Hepatocyte (in vitro differentiated cells): Measurements from ENCODE around the gene UBE2QL1. TPM values are rescaled to one million over a fixed set of nuclear protein-coding genes. Genes with fewer than 3 reads are reported as not detected.
A peak's percentile ranks its signal among the peaks of the same experiment; 100 is the strongest.

Source experiments
- DNase-seq: peaks from one replicate; pipeline ENCODE4 v3.0.0-alpha.2; 2016; ENCODE audit warnings: low spot score
- H2AFZ ChIP-seq: fragments of 200-600 bp; sonication (generic); 2 replicates; pipeline ENCODE4 v1.6.0; 2016; ENCODE audit warnings: antibody characterized with exemption, mild to moderate bottlenecking
- H3K27ac ChIP-seq: fragments of 200-600 bp; sonication (generic); 2 replicates; pipeline ENCODE4 v1.5.1; 2016; ENCODE audit warnings: mild to moderate bottlenecking
- H3K27me3 ChIP-seq: fragments of 200-600 bp; sonication (generic); 2 replicates; pipeline ENCODE4 v1.6.1; 2016
- H3K36me3 ChIP-seq: fragments of 200-600 bp; sonication (generic); replicated peaks from 2 replicates; pipeline ENCODE4 v1.5.1; 2016; ENCODE audit warnings: low read depth; ENCODE audit not compliant: insufficient read depth
- H3K4me1 ChIP-seq: fragments of 200-600 bp; sonication (generic); 2 replicates; pipeline ENCODE4 v1.5.1; 2016; ENCODE audit warnings: mild to moderate bottlenecking, moderate library complexity; ENCODE audit not compliant: insufficient read depth
- H3K4me2 ChIP-seq: fragments of 200-600 bp; sonication (generic); 2 replicates; pipeline ENCODE4 v1.6.0; 2016
- H3K4me3 ChIP-seq: fragments of 200-600 bp; sonication (generic); 2 replicates; pipeline ENCODE4 v1.5.1; 2016; ENCODE audit warnings: mild to moderate bottlenecking
- H3K79me2 ChIP-seq: fragments of 200-600 bp; sonication (generic); 2 replicates; pipeline ENCODE4 v1.6.0; 2017; ENCODE audit warnings: mild to moderate bottlenecking
- H3K9me2 ChIP-seq: fragments of 200-600 bp; sonication (generic); replicated peaks from 2 replicates; pipeline ENCODE4 v1.6.0; 2017; ENCODE audit warnings: mild to moderate bottlenecking; ENCODE audit not compliant: insufficient read depth
- H3K9me3 ChIP-seq: fragments of 200-600 bp; sonication (generic); 2 replicates; pipeline ENCODE4 v1.5.1; 2016; ENCODE audit warnings: low read depth, mild to moderate bottlenecking
- H4K20me1 ChIP-seq: fragments of 200-600 bp; sonication (generic); 2 replicates; pipeline ENCODE4 v1.6.0; 2016; ENCODE audit warnings: mild to moderate bottlenecking; ENCODE audit not compliant: insufficient read depth, poor library complexity, severe bottlenecking
- EZH2 ChIP-seq: fragments of 200-600 bp; sonication (generic); IDR thresholded peaks from 2 replicates; pipeline ENCODE4 v1.6.1; 2016; ENCODE audit warnings: antibody characterized with exemption, mild to moderate bottlenecking, borderline replicate concordance
- EZH2phosphoT487 ChIP-seq: fragments of 200-600 bp; sonication (generic); IDR thresholded peaks from one replicate; pipeline ENCODE4 v1.6.1; 2018; ENCODE audit warnings: antibody characterized with exemption, mild to moderate bottlenecking, low read depth, moderate library complexity; ENCODE audit not compliant: unreplicated experiment, severe bottlenecking
- WGBS: methylation state at CpG from one replicate; pipeline ENCODE4 v1.1.6; 2016; ENCODE audit warnings: low lambda C conversion rate; ENCODE audit errors: missing lambda C conversion rate; 5-methylcytosine and 5-hydroxymethylcytosine counted together
- polyA plus RNA-seq: library from polyadenylated mRNA; unstranded; fragments of >200 nt; fragmentation: Nextera tagmentation; extraction: Ambion mirVana; gene quantifications from 2 replicates; pipeline ENCODE4 v1.2.1, GENCODE V29; 2016
- total RNA-seq: library from RNA; depleted of rRNA; stranded (reverse); fragments of >200 nt; gene quantifications from 2 replicates; pipeline ENCODE4 v1.2.3, GENCODE V29; 2014
- TF ChIP-seq, protein P1 (sequence below): fragments of 200-600 bp; sonication (generic); IDR thresholded peaks from 2 replicates; pipeline ENCODE4 v1.5.1; 2016; ENCODE audit warnings: antibody characterized with exemption, mild to moderate bottlenecking; ENCODE audit not compliant: poor library complexity

UBE2QL1 gene
- total and polyA plus RNA-seq, 2 experiments from 2014 or later, result 0.17 TPM; not detected in 1

DNA sequence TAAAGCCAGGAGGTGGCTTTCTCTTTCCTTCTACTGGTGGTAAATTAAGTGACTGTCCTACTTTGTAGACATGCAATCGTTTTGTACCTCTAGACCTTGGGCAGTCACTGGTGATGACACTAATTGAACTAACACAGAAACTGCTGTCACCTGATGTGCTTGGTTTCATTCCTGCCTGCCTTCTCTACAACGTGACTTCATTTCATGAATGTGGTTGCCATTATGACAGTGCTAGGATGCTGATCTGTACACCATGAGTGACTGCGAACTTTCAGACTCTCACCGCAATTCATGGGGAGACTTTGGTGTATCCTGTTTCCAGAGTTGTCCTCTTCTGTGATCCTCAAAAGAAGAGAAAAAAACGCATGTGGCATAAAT, 47.5 kb downstream of the UBE2QL1 start:
- Histone ChIP-seq H3K27ac (peak overlapping the region; percentile 28), H3K4me1 (no peaks in the 10 kb centered on the region), H3K4me2 (no peak overlapping the region), H3K9me2 (no peaks in the 10 kb centered on the region), H4K20me1 (no peaks in the 10 kb centered on the region), H3K27me3 (peaks cover 3% of the 10 kb centered on the region), H3K36me3 (no peaks in the 10 kb centered on the region), H2AFZ (no peak overlapping the region), H3K79me2 (no peaks in the 10 kb centered on the region), H3K4me3 (no peak overlapping the region), H3K9me3 (no peaks in the 10 kb centered on the region)
- no peak for DNase-seq
- 79% methylated on average over 5 of the region's 5 CpGs for WGBS
- TF ChIP-seq EZH2 (no peak), EZH2phosphoT487 (no peak)
- TF ChIP-seq, protein P1, sequence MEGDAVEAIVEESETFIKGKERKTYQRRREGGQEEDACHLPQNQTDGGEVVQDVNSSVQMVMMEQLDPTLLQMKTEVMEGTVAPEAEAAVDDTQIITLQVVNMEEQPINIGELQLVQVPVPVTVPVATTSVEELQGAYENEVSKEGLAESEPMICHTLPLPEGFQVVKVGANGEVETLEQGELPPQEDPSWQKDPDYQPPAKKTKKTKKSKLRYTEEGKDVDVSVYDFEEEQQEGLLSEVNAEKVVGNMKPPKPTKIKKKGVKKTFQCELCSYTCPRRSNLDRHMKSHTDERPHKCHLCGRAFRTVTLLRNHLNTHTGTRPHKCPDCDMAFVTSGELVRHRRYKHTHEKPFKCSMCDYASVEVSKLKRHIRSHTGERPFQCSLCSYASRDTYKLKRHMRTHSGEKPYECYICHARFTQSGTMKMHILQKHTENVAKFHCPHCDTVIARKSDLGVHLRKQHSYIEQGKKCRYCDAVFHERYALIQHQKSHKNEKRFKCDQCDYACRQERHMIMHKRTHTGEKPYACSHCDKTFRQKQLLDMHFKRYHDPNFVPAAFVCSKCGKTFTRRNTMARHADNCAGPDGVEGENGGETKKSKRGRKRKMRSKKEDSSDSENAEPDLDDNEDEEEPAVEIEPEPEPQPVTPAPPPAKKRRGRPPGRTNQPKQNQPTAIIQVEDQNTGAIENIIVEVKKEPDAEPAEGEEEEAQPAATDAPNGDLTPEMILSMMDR, result no peak

- Histone ChIP-seq H2AFZ (no peak overlapping the region), H3K27ac (peak overlapping the region; percentile 28), H3K9me2 (no peaks in the 10 kb centered on the region), H3K36me3 (no peaks in the 10 kb centered on the region), H3K4me3 (no peak overlapping the region), H3K79me2 (no peaks in the 10 kb centered on the region), H4K20me1 (no peaks in the 10 kb centered on the region), H3K9me3 (no peaks in the 10 kb centered on the region), H3K4me2 (no peak overlapping the region), H3K4me1 (no peaks in the 10 kb centered on the region), H3K27me3 (peaks cover 1% of the 10 kb centered on the region)
- no peak for DNase-seq
- TF ChIP-seq, protein P1, result no peak
- 87% methylated on average over 6 of the region's 6 CpGs for WGBS
Observed at GRCh38 chr5:6496636-6497035, 48.0 kb downstream of the UBE2QL1 start.

GRCh38 chr5:6497262-6497661, 48.6 kb downstream of the UBE2QL1 start:
- WGBS, result 80% methylated on average over 1 of the region's 1 CpG
- H3K4me3 ChIP-seq, result no peak overlapping the region
- H3K4me2 ChIP-seq, result no peak overlapping the region
- H3K27me3 ChIP-seq, result no peaks in the 10 kb centered on the region
- H3K4me1 ChIP-seq, result no peaks in the 10 kb centered on the region
- H3K9me2 ChIP-seq, result no peaks in the 10 kb centered on the region
- DNase-seq, result no peak
- TF ChIP-seq, protein P1, result no peak
- TF ChIP-seq EZH2phosphoT487 (no peak), EZH2 (no peak)
- no peak overlapping the region for H2AFZ ChIP-seq
- no peaks in the 10 kb centered on the region for H3K9me3 ChIP-seq
- H3K36me3 ChIP-seq, result no peaks in the 10 kb centered on the region
- no peaks in the 10 kb centered on the region for H4K20me1 ChIP-seq
- H3K27ac ChIP-seq, result no peak overlapping the region
- H3K79me2 ChIP-seq, result no peaks in the 10 kb centered on the region

DNA sequence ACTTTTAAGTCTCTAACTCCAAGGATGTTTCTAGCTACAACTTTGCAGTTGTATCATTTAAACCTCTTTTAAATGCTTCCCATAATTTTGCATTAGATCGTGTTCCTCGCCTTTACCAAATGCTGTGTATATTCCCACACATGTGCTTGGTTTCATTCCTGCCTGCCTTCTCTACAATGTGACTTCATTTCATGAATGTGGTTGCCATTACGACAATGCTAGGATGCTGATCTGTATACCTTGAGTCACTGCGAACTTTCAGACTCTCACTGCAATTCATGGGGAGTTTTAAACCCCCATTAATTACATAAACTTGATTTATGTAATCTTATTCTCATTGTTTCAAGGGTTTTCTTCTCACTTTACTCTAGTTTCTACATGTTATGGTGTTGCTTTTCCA, 50.3 kb downstream of the UBE2QL1 start:
- Histone ChIP-seq H3K79me2 (no peaks in the 10 kb centered on the region), H4K20me1 (no peaks in the 10 kb centered on the region), H3K9me2 (no peaks in the 10 kb centered on the region), H3K27me3 (no peaks in the 10 kb centered on the region), H3K27ac (no peak overlapping the region), H3K4me3 (no peak overlapping the region), H3K4me1 (no peaks in the 10 kb centered on the region), H3K4me2 (no peak overlapping the region), H3K36me3 (no peaks in the 10 kb centered on the region), H3K9me3 (no peaks in the 10 kb centered on the region), H2AFZ (no peak overlapping the region)
- no peak for DNase-seq
- 93% methylated on average over 4 of the region's 4 CpGs for WGBS
- TF ChIP-seq EZH2, result no peak
- TF ChIP-seq EZH2phosphoT487, result no peak
- TF ChIP-seq, protein P1, result no peak
